ENCODE results near the gene GAN.

DNA sequence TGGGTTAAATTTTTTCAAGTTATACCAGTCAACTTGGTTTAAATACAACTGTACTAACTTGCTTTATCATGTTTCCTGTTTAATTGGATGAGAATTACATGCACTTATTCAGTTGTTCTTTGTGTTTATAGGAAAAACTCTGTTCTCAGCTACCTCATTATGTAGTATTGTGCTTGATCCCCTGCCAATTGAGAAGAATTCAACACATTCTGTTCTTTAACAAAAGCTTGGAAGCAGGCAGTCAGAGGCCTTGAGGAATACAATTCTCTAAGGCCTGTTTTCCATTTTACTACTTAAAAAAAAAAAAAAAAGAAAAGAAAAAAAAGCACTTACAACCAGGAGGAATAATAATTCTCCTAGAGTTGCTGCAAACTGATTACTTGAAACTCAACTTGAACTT is 69.2 kb downstream of the GAN start:
- no peak for TF ChIP-seq POLR2AphosphoS5 (IDR thresholded peaks at IDR 0.05; ENCODE audit: low read depth, low read length)
- TF ChIP-seq POLR2A (IDR thresholded peaks at IDR 0.05; ENCODE audit: low read depth, low read length) = no peak
- TF ChIP-seq TAF1 (IDR thresholded peaks at IDR 0.05; ENCODE audit: borderline replicate concordance, low read depth, low read length) = no peak
